GM19099 (cell line): ENCODE measurements around the gene ASXL2.

Source experiments
- POLR2A ChIP-seq: IDR thresholded peaks from 3 replicates; pipeline ENCODE4 v1.6.1; 2011; ENCODE audit warnings: low read depth; ENCODE audit not compliant: insufficient read length; ENCODE audit errors: extremely low read depth

Gene ASXL2

DNA sequence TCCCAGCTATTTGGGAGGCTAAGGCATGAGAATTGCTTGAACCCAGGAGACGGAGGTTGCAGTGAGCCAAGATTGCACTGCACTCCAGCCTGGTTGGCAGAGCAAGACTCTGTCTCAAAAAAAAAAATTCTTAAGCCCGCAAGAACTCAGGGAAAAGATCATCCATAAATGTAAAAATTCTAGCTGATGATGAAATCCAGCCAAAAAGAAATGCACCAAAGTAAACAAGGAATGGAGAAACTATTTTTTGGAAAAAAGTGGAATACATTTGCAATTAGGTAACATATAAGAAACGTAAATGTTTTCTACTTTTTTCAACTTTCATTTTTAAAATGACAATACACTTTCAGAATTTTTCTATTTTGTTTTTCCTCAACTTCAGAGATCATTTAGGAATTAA lies 61.3 kb downstream of the ASXL2 start:
- TF ChIP-seq POLR2A: no peak

DNA sequence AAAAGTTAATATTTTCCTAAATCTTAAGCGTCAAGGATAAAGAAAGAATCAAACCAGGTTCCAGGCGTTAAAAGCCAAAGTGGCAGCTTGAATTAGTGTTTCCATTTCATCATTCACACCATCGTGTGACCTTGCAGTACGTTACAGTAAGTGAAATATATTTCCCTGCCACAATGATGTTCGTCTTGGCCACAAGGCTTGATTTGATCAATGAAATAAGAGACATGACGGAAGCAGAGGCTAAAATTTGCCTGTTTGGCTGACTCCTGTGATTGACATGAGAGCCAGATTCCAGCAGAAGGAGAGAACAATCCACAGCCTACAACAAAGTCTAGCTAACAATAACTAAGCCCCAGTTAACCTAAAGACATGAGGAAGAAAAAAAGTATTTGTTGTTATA lies 62.0 kb downstream of the ASXL2 start:
- no peak for TF ChIP-seq POLR2A

DNA sequence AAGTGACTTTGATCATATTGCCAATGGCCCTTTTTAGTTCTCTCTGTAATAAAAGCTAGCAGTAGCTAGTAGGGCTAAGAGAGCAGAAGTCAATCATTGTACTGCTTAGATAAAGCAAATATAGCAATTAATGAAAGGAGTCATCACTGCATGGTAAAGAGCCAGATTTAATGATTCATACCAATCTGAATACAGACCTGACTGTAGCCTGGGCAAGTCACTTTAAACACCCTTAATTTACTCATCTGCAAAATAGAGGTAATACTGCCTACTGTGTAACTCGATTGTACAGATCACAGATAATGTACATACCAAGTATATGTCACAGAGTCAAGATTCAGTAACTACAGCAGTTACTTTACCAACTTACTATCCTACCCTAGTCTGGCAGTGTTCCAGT lies 63.6 kb downstream of the ASXL2 start:
- TF ChIP-seq POLR2A: no peak

DNA sequence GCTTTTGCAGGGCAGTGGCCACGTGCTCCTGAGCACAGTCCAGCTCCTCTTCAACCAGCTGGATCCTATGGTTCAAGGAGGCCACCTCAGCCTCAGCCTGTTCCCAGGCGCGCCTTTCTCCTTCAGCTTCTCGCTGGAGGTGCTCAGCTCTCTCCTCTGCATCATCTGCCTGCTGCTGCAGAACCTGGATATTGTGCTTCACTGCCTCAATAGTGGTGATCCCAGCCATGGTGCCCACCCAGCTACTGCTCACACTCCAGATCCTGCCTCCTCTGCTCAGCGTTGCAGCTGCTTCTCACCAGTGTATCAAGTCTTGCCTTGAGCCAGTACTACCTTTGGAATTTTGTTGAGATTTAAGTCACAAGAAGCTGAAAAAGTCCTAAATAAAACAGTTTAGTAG lies 67.9 kb downstream of the ASXL2 start:
- TF ChIP-seq POLR2A: no peak

DNA sequence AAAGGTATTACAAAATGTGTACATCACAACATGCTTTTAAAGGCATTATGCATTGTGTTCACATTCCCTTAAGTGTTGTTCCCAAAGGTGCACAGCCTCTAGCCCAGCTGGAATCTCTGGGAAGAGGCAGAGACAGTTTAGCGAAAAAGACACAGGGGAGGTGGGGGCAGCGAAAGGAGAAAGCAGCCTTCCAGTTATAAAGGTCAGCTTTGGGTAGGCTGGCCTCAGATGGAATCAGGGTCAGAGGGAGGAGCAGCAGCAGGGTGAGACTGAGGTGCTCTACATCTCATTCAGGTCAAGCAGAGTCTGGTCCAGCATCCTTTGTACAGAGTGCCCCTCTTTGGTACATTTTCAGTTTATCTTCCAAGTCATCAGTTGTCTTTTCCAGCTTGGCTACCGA lies 68.6 kb downstream of the ASXL2 start:
- TF ChIP-seq POLR2A: no peak

DNA sequence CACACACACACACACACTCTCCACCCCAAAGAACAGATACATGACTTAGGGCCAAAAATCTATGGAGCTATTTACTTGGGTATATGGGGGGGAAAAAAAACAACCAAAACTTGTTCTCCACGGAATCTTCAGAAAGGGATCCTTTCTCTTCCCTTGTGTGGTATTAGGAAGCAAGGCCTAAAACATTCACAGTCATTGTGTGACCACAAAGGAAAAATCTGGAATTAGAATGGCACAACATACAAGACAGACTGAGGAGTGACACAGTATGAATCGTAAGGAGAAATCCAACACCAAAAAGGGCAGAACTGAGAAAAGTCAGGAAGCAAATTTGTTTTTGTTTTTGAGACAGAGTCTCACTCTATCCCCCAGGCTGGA lies 70.3 kb downstream of the ASXL2 start:
- no peak for TF ChIP-seq POLR2A

DNA sequence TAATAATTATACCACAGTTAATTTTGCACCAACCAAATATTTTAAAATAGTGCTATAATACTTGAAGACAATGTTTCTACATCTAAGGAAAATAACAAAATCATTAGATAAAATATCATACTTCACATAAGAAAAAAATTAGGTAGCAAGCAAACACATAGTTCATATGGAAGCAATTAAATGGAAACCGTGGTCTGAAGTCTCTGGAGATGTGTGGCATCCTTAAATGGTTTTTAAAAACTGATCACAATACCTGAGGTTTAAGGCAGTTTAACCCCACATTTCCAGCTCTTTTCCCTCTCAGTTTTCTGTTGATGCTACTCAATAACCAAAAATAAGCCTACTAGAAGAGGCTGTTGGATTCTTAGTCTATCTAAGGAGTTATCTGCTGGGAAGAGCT lies 71.3 kb downstream of the ASXL2 start:
- no peak for TF ChIP-seq POLR2A

DNA sequence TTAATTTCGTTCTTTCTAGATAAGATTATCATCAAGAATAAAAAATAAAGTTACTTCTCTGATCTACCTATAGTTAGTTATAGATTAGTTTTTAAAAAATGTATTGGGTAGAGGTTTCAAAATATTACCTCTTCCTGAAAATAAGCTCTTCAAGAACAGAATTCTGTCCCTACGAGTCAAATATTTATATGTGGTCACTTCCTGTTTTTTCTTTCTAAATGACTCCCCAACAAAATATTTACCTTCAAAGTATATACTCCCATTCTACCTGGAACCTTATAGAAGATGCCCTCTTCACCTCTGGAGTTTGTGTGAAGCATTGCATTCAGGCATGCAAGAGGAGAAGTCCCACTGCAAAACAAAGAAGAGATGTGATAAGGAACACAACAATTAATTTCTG lies 72.3 kb downstream of the ASXL2 start:
- no peak for TF ChIP-seq POLR2A

DNA sequence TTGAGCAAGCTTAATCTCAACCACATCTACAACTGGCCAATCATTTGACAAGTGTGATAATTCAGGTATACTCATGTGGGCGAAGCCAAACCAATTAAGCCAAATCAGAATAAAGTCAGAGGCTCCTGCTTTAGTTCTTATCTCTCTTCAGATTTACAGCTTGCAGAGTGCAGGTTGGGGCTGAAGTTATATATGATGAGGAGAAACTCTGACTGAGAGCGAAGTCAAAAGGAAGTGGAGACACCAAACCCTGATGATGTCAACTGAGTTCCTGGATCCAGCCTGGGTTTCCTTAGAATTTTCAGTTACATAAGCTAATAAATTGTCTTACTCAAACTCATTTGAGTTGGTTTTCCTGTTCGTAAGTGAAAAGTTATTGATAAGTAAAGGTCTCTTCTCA lies 73.9 kb downstream of the ASXL2 start:
- TF ChIP-seq POLR2A: no peak

DNA sequence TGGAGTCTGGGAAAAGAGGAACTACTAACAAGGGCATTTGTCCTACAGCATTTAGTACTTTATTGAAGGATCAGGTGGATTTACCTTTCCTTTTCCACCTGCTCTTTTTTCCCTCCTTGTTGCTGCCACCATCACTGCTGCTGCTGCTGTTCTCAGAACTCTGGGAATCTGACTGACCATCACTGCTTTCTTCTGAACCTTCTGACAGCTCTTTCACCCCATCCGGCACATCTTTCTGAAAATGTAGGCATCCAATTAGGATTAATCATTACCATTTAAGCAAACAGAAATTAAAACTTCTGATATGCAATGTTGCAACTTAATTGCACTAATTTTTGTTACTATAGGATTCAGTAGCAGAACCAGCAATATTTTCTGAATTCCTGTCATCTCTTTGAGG lies 79.0 kb downstream of the ASXL2 start:
- no peak for TF ChIP-seq POLR2A

DNA sequence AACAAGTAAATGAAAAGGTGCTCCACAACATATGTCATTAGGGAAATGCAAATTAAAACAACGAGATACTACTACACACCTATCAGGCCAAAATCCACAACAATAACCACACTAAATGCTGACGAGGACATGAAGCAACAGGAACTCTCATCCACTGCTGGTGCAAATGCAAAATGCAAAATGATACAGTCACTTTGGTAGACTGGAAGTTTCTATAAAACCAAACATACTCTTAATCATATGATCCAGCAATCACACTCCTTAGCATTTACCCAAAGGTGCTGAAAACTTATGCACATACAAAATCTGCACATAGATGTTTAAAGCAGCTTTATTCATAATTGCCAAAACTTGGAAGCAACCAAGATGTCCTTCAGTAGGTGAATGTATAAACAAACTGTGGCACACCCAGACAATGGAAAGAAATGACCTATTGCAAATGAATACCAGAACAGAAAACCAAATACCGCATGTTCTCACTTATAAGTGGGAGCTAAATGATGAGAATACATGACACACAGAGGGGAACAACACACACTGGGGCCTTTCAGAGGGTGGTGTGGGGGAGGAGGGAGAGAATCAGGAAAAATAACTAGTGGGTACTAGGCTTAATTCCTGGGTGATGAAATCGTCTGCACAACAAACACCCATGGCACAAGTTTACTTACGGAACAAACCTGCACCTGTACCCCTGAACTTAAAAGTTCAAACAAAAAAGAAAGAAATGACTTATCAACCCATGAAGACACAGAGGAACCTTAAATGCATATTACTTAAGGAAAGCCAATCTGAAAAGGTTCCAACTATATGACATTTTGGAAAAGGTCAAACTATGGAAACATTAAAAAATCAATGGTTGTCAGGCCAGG lies 80.4 kb downstream of the ASXL2 start:
- TF ChIP-seq POLR2A: no peak

DNA sequence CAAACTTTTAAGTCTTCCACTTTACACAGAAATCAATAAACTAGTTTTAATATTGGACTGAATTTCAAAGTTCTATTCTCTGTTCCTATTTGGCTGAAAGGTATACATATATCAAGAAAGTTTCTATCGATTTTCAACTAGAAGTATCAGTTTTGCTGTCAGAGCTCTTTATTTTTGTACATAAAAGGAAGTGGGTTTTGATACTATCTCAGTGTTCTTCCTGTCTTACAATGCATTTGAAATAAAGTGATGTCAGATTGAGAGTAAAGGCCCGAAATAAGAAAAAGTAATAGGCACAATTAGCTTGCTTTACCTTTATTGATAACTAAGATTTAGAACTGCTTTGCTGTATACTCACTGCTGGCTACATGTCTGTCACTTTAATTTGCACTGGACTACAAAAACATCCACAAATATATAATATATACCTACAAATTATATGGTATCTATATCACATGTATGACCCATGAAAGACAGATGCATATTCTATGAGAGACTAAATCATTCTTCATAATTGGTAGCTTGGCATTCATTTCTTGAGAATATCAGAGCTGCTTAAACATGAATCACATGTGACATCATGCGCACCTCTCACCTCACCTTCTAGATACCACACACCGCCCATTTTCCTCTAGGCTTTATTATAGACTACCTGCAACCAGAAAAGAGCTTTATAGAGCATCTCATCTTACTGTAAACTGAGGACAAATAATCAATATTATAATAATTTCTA lies 83.6 kb downstream of the ASXL2 start:
- TF ChIP-seq POLR2A: no peak

DNA sequence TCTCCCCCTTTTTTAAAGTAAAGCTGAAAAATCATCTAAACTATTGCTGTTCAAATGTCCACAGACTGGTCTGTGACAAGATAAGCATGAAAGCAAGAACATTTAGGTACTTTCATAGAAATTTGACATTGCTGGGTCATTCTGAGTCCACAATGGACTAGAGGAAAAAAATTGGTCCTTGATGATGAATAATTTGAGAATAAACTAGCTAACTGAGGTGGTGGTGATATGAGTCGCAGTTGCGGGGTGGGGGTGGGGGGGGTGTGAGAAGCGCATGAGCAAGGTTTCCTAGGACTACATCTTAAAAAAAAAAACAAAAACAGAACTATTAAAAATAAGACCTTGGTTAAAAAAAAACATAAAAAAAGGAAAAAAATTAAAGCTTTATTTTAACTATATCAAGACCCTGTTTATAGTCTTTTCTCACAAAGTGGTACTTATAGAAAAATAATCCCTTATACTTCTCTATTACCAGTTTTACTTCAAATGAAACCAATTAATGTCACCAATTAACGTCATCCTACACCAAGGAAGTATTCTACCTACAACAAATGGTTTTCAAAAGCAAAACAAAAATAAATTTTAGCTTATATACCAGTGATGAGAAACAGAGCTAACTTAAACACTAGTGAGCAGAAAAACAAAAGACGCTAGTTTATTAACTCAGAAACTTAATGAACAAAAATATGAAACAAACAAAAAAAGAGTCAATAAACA lies 88.1 kb downstream of the ASXL2 start:
- TF ChIP-seq POLR2A: no peak

DNA sequence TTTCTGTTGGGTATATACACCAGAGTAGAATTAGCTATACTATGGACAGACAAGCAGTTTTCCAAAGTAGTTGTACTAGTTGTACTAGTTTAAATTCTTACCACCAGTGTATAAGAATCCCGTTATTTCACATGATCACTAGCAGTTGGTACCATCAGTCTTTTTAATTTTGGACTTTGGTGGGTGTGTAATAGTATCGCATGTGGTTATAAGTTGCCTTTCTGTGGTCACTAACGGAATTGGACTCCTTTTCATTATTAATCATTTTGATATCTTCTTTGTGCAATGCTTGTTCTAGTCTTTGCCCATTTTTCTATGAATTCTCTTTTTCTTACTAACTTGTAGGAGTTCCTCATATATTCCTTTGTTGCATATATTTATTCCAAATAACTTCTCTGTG lies 89.8 kb downstream of the ASXL2 start:
- TF ChIP-seq POLR2A: no peak

DNA sequence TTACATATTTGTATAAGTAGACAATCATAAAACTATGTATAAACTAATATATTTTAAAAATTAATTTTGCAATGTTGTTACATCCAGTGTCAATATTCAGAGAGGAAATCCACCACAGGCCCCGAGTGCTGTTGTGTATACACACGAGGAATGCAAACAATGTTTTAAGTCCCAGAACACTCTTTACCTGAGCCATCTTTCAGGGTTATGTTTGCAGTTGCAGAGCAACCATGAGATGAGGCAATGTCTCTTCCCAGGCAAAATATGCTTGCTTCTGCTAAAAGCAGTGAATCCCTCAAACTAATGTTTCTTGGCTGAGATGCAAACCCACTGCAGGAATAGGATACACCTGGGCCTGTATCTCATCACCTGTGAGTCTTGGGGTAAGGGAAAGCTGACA lies 91.3 kb downstream of the ASXL2 start:
- TF ChIP-seq POLR2A: no peak

DNA sequence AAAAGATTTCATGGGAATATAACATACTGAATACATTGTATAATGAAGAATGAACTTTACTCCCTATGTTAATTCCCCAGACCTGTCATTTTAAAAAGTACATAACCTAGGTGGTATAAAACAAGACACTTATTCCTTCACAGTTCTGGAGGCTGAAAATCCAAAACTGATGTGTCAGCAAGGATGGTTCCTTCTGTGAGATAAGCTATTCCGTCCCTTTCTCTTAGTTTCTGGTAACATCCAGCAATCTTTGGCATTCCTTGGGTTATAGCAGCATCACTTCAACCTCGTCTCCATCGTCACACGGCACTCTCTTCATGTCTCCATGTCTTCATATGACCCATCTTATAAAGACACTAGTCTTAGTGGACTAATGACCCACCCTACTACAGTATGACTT lies 93.9 kb downstream of the ASXL2 start:
- no peak for TF ChIP-seq POLR2A

DNA sequence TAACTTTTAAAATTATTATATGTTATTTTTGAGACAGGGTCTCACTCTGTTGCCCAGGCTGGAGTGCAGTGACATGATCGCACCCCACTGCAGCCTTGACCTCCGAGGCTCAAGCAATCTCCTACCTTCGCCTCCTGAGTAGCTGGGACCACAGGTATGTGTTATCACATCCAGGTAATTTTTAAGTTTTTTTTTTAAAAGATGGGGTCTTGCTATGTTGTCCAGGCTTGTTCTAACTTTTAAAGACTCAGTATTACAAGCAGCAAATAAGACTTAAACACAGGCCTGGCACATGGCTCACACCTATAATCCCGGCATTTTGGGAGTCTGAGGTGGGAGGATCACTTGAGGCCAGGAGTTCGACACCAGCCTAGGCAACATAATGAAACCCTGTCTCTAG lies 101.2 kb downstream of the ASXL2 start:
- TF ChIP-seq POLR2A: no peak

DNA sequence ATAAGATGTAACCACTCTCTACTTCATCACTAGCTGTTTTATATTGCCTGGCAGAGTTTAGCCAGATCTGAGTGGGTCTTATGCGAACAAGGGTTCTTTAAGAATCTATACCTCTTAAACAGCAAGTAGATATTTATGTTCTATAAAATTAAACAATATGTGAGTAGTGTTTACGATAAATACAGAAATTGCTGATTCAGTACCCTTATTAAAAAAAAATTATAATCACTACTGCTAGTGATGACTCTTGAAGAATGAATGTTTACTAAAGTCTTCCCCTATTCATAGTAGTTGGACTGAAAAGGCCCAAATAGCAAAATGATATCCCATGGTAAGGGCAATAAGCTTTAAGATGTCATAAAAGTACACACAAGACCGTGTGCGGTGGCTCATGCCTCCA lies 106.2 kb downstream of the ASXL2 start:
- TF ChIP-seq POLR2A: no peak
